Measurements from ENCODE around the gene JAM3.

Gene JAM3

GRCh38 chr11:134040386-134041302 is 28.2 kb upstream of the JAM3 start:
- DNase-seq: no peak

GRCh38 chr11:134041349-134041748 is 27.5 kb upstream of the JAM3 start:
- DNase-seq: no peak

- DNase-seq: no peak
These were observed 26.8 kb upstream of the JAM3 start for GRCh38 chr11:134041791-134042696.

- no peak for DNase-seq
These were observed 25.0 kb upstream of the JAM3 start for GRCh38 chr11:134043821-134044420.

GRCh38 chr11:134044514-134045284 is 24.2 kb upstream of the JAM3 start:
- no peak for DNase-seq

- peak; percentile 30 for DNase-seq
These were observed 22.9 kb upstream of the JAM3 start for GRCh38 chr11:134045799-134046635.

GRCh38 chr11:134046681-134047449 is 22.0 kb upstream of the JAM3 start:
- no peak for DNase-seq

- no peak for DNase-seq
These were observed 21.3 kb upstream of the JAM3 start for GRCh38 chr11:134047586-134047999.

GRCh38 chr11:134048028-134048427 is 20.8 kb upstream of the JAM3 start:
- no peak for DNase-seq

- no peak for DNase-seq
These were observed 19.6 kb upstream of the JAM3 start for GRCh38 chr11:134049303-134049702.

GRCh38 chr11:134050541-134051383 is 18.1 kb upstream of the JAM3 start:
- DNase-seq: no peak

- no peak for DNase-seq
These were observed 16.4 kb upstream of the JAM3 start for GRCh38 chr11:134052395-134052987.

- no peak for DNase-seq
These were observed 15.6 kb upstream of the JAM3 start for GRCh38 chr11:134052988-134053945.

- DNase-seq: no peak
These were observed 13.8 kb upstream of the JAM3 start for GRCh38 chr11:134055029-134055428.

- DNase-seq: no peak
These were observed 8.6 kb upstream of the JAM3 start for GRCh38 chr11:134060316-134060715.

GRCh38 chr11:134062265-134063123 is 6.4 kb upstream of the JAM3 start:
- no peak for DNase-seq

- no peak for DNase-seq
These were observed 5.8 kb upstream of the JAM3 start for GRCh38 chr11:134063124-134063495.
